Measurements from ENCODE around the gene PPP2R1A.
"Not testable (repeated sequence)": the region's sequence is repeated elsewhere in the genome, so short reads cannot be mapped to it uniquely, and the experiment has no call there.

PPP2R1A gene

GRCh38 chr19:52244021-52244420 lies 54.2 kb downstream of the PPP2R1A start:
- no peak for DNase-seq (ENCODE audit: low read depth)

DNA sequence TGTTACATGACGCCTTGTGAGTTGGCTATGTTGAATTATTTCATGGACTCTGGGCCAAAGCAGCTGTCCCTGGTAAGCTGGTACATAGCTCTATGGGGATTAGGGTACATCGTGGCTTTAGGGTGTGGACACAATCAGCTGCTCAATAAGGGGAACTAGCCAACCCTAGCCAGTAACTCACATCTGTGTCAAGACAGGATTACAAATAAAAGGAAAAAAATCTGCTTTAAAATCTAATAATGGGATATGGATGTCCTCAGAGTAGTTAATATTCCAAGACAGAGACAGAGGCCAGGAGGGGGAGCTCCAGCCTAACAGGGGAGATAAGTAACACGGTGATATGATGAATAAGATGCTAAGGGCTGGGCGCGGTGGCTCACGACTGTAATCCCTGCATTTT lies 58.4 kb downstream of the PPP2R1A start:
- DNase-seq (ENCODE audit: low read depth): peak; percentile 43

DNA sequence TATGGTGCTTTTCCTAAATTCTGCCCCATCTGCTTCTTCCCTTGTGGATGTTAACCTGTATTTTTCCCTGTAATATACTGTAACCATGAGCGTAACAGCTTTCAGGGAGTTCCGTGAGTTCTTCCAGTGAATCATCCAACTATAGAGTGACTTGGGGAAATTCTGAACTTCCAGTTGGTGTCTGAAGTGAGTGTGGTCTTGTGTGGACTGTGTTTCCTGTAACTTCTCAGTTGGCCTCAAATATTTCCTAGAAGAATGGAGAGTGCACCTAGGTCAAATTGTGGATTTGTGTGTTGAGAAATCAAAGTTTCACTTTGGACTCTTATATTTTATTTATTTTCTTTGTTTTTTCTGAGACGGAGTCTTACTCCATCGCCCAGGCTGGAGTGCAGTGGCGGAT lies 68.6 kb downstream of the PPP2R1A start:
- no peak for DNase-seq (ENCODE audit: low read depth)

DNA sequence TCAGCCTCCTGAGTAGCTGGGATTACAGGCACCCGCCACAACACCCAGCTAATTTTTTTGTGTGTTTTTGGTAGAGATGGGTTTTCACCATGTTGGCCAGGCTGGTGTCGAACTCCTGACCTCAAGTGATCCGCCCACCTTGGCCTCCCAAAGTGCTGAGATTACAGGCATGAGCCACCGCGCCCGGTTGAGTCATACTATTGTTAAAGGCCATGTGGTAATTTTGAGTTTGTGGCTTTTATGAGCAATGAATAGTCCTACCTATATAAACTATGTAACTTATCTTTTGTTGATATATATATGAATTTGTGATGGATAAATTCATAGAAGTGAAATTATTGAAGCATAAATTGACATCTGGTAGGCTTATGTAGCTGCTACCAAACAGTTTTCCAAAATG lies 75.7 kb downstream of the PPP2R1A start:
- not testable (repeated sequence) for DNase-seq (ENCODE audit: low read depth)

DNA sequence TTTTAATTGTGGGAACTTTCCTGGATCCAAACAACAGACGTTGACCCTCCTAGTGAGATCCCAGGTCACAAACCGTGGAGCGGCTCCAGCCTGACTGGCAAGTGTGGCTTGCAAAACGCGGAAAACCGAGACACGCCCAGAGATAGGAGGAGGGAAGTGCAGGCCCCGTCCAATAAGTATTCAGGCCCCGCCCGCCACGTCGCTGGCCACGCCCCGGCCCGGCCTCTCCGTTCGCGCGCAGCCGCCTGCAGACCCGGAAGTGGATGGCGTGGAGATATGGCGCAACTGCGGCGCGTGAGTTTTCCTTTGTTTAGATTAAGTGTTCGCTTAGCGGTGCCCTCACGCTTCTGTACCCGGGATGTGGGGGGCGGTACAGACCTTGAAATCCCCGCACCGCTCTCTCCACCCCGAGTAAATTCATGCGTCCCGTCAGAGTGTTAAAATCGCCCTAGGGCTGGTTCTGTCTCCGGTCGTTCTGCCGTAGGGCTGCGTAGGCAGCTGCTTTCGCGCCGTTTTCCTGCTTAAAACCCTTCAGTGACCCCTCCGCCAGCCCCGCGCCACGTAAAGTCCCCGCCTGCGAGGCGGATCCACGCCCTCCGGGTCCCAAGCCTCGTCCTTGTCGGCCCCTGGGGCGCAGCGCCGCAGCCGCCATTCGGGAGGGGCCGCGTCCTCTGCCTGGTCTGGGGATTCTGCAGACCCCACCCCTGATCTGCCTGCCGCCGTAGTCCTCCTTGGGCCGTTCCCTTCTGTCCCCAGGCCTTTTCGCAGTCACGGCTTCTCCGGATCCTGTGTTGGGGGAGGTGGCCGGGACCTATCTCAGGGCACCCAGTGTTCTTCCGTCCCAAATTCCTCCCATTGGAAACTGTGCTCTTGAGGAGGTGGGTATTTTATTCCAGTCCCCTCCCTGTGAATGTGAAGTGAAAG lies 79.7 kb downstream of the PPP2R1A start, which contains the start of gene ZNF766:
TSS of gene ZNF766 (plus strand) at position 250 of the 924 bp plus-strand sequence. CDS start at position 277, 27 bp downstream.
- peak; percentile 98 for DNase-seq (ENCODE audit: low read depth)

DNA sequence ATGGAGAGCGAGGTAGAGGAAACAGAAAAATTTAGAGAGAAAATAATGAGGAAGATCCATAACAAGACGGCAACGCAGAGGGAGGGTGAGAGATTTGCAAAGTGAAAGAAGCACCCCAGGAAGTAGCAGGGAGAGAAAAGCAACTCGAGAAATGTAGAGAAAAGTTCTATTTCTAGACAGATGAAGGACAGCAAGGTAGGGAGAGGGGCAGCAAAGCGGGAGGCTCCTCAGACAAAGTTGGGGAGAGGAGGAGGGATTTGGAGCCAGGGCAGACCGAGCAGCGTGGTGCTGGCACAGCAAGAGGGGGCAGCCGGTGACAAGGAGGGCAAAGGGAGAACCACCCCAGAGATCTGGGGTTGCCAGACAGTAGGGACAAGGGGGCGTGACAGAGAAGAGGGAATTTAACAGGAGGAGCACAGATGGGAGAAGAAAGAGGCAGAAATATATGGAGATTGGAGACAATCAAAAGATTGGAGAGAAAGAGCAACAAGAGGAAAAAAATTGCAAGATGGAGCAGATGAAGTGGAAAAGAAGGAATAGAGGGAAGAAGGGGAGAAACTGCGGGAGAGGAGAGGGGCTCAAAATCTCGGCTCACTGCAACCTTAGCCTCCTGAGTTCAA lies 80.5 kb downstream of the PPP2R1A start:
- no peak for DNase-seq (ENCODE audit: low read depth)

DNA sequence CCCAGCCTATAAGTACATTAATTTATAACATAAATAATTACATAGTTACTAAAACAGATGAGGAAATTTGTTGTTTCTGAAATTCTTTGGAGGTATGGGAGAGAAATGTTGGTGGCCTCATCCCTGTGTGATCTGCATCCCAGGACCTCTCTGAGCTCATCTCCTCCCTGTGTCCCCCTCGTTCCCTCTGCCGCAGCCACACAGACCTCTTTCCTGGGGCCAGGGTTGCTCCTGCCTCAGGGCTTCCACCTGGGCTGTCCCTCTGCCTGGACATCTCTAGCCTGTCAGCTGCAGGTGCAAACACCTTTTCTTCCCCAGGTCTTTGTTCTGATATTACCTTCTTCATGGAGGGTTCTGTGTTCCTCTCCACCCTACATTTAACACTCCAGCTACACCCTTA lies 83.4 kb downstream of the PPP2R1A start:
- DNase-seq (ENCODE audit: low read depth): no peak

DNA sequence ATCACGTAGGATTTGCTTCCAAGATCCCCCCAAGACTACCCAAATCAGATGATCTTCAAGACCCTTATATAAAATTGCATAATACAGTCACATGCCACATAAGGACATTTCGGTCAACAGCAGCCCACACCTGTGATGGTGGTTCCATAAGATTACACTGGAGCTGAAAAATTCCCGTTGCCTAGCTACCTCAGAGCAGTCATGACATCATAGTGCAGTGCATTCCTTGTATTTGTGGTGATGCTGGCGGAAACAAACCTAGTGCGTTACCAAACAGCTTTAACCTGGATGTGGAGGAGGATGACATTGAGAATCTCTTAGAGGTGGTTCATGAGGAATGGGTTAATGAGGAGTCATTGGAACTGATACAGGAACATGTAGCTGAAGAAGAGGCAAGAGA lies 84.3 kb downstream of the PPP2R1A start:
- DNase-seq (ENCODE audit: low read depth): no peak

DNA sequence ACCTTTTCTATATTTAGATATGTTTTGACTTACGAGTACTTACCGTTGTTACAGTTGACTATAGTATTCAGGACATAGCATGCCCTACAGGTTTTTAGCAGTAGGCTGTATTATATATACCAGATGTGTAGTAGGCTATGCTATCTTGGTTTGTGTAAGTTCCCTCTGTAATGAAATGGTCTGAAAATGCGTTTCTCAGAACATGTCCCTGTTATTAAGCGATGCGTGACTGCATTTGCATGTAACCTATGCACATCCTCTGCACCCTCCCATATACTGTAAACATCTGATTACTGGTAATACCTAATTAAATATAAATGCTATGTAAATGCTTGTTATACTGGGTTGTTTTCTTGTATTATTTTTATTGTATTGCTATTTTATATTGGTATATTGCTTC lies 86.1 kb downstream of the PPP2R1A start:
- DNase-seq (ENCODE audit: low read depth): no peak

- DNase-seq (ENCODE audit: low read depth): no peak
Measured at GRCh38 chr19:52277471-52277870, 87.6 kb downstream of the PPP2R1A start.

Data from activated T-cell treated with anti-CD3 and anti-CD28 coated beads for 24 hours (primary cell).